ENCODE results near the gene WSCD2.
"Not testable (repeated sequence)": the region's sequence is repeated elsewhere in the genome, so short reads cannot be mapped to it uniquely, and the experiment has no call there.

WSCD2 gene

GRCh38 chr12:108204117-108204987 is 75.3 kb downstream of the WSCD2 start:
- DNase-seq, result no peak

GRCh38 chr12:108205864-108206263 is 76.8 kb downstream of the WSCD2 start:
- no peak for DNase-seq

- DNase-seq, result no peak
Measured at GRCh38 chr12:108207791-108208730, 79.0 kb downstream of the WSCD2 start.

- DNase-seq, result no peak
Measured at GRCh38 chr12:108210001-108210400, 80.9 kb downstream of the WSCD2 start.

GRCh38 chr12:108211157-108211556 is 82.1 kb downstream of the WSCD2 start:
- no peak for DNase-seq

- DNase-seq, result no peak
Measured at GRCh38 chr12:108213871-108214445, 84.9 kb downstream of the WSCD2 start.

- no peak for DNase-seq
Measured at GRCh38 chr12:108214486-108214885, 85.4 kb downstream of the WSCD2 start.

GRCh38 chr12:108215458-108215857 is 86.4 kb downstream of the WSCD2 start:
- DNase-seq, result no peak

GRCh38 chr12:108218921-108219320 is 89.8 kb downstream of the WSCD2 start:
- DNase-seq, result no peak

GRCh38 chr12:108225101-108225500 is 96.0 kb downstream of the WSCD2 start:
- DNase-seq, result not testable (repeated sequence)

- no peak for DNase-seq
Measured at GRCh38 chr12:108226866-108227265, 97.8 kb downstream of the WSCD2 start.

GRCh38 chr12:108228746-108229145 is 99.7 kb downstream of the WSCD2 start:
- no peak for DNase-seq

GRCh38 chr12:108231109-108231905 is 102.2 kb downstream of the WSCD2 start:
- DNase-seq, result no peak

GRCh38 chr12:108231909-108232434 is 102.9 kb downstream of the WSCD2 start:
- no peak for DNase-seq

GRCh38 chr12:108232565-108232964 is 103.5 kb downstream of the WSCD2 start:
- DNase-seq, result no peak

GRCh38 chr12:108234158-108234557 is 105.1 kb downstream of the WSCD2 start:
- DNase-seq, result no peak

- DNase-seq, result no peak
Measured at GRCh38 chr12:108235197-108235984, 106.3 kb downstream of the WSCD2 start.

- DNase-seq, result no peak
Measured at GRCh38 chr12:108235985-108236263, 106.8 kb downstream of the WSCD2 start.

GRCh38 chr12:108236366-108236765 is 107.3 kb downstream of the WSCD2 start:
- no peak for DNase-seq

GRCh38 chr12:108237272-108237671 is 108.2 kb downstream of the WSCD2 start:
- no peak for DNase-seq

GRCh38 chr12:108238474-108238873 is 109.4 kb downstream of the WSCD2 start:
- no peak for DNase-seq

- no peak for DNase-seq
Measured at GRCh38 chr12:108239378-108239777, 110.3 kb downstream of the WSCD2 start.

Measured in SHP77 treated with DMSO at 0.1 percent for 48 hours (cell line).